ENCODE measurements around the gene RAB43.

DNA sequence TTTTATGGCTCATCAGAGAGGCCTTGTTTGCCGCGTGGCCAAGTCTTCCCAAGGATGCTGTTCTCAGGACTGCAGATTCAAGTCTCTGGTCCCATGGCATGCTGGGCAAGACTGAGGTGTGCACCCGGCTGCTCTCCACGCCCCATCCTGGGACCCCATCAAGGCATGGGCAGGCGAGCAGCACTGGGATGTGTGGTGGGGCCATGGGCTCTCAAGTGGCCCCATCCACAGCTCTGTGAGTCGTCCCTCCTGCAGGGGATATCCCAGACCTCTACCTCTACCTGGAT, 74.1 kb downstream of the RAB43 start:
- no peak for TF ChIP-seq POLR2AphosphoS5 (IDR thresholded peaks at IDR 0.05; ENCODE audit: low read depth, low read length)
- no peak for TF ChIP-seq POLR2A (IDR thresholded peaks at IDR 0.05; ENCODE audit: low read depth, low read length)
- TF ChIP-seq TAF1 (IDR thresholded peaks at IDR 0.05; ENCODE audit: low read depth, low read length), result no peak
- no peak for TF ChIP-seq SPI1 (IDR thresholded peaks at IDR 0.05; ENCODE audit: low read depth, low read length)
- no peak for TF ChIP-seq POU2F2 (IDR thresholded peaks at IDR 0.05; ENCODE audit: low read depth, low read length)
